GM12892 (cell line): ENCODE data around the gene SMYD3.

Experiments
- POLR2A ChIP-seq: IDR thresholded peaks from 2 replicates; pipeline ENCODE4 v1.6.1; 2011; ENCODE audit warnings: low read depth, low read length, control low read depth
- TAF1 ChIP-seq: IDR thresholded peaks from 2 replicates; pipeline ENCODE4 v1.6.1; 2011; ENCODE audit warnings: low read depth, mild to moderate bottlenecking, control low read depth, low read length, borderline replicate concordance

- TF ChIP-seq POLR2A: no peak
- no peak for TF ChIP-seq TAF1
These were observed 511.6 kb downstream of the SMYD3 start for GRCh38 chr1:245995474-245995873.
